ENCODE results near the gene TBX1. TPM values are rescaled to one million over a fixed set of nuclear protein-coding genes. Genes with fewer than 3 reads are reported as not detected.

Gene TBX1
- total RNA-seq, 1 donor from 2014 or later = not detected

- no peak for DNase-seq (ENCODE audit: low spot score)
Observed at GRCh38 chr22:19751497-19752245, 8.9 kb upstream of the TBX1 start.

DNA sequence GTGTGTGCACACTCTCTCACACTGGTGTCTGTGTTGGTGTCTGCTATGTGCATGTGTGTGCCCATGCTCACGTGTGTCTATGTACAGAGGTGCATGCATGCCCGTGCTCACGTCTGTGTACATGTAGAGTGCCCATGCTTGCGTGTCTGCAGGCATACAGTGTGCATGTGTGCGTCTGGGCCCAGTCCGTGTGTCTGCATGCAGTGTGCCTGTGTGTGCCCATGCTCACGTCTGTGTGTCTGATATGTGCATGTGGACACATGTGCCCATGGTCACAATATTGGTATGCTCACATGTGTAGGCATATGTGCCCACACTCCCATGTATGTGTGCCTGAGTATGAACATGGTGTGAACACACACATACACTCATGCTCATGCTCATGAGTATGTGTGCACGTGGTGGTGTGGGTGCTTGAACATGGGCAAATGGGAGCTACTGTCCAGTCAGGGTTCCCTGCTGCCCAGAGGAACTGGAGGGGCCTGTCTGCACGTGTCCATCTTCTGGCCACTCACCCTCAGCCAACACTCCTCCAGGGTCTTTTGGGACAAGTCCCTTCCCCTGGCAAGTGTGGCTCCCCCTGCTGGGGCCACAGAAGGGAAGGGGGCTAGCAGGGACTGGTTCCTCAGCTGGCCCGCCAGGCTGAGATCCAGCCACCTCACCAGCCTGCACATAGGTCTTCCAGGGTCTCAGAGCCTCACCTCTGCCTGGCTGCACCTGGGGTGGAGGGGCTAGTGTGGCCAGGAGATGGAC lies 7.3 kb upstream of the TBX1 start:
- no peak for DNase-seq (ENCODE audit: low spot score)

- DNase-seq (ENCODE audit: low spot score) = no peak
Observed at GRCh38 chr22:19753996-19754700, 6.4 kb upstream of the TBX1 start.

DNA sequence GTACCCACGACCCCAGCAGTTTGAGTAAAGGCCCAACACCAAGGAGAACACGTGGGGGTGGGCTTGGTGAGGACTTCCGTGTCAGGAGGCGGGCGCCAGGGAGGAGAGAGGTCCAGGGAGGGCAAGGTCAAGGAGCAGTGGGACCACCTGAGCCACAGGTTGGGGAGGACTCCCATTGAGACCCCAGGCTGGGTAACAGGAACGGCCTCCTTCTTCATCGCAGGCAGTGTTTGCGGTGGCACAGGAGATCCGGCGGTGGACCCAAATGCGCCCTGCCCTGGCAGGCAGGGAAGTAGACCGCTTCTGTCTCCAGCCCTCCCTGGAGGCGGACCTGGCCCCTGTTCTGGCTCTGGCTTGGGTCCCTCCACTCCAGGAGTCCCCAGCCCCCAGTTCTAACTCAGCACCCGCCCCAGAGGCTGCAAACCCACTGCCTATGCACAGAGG lies 5.9 kb upstream of the TBX1 start:
- DNase-seq (ENCODE audit: low spot score) = no peak

DNA sequence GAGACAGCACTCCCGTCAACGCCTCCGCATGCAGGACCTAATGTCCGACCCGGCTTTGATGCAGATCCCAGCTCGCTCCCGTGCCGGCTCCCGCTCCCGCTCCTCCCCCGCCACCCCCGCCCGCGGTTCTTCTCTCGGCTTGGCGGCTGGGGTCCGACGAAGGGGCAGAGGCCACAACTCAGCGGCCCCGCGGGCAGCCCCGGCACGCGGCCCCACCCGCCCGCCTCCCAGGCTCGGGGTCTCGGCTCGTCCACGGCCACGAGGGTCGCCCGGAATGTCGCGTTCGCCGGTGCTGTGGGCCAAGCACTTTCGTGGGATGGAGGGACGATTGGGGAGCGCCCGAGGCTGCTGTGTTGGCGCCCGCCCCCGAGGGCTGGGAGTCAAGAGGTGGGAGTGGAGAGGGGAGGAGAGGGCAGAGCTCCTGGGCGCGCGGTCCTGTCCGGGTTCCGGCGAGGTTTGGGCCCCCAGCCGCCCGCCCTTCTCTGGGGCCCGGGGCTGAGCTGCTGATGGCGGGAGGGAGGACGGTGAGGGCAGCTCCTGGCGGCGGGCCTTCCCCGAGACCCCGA lies 5.3 kb upstream of the TBX1 start:
- no peak for DNase-seq (ENCODE audit: low spot score)

GRCh38 chr22:19755722-19756287 lies 4.8 kb upstream of the TBX1 start:
- no peak for DNase-seq (ENCODE audit: low spot score)

DNA sequence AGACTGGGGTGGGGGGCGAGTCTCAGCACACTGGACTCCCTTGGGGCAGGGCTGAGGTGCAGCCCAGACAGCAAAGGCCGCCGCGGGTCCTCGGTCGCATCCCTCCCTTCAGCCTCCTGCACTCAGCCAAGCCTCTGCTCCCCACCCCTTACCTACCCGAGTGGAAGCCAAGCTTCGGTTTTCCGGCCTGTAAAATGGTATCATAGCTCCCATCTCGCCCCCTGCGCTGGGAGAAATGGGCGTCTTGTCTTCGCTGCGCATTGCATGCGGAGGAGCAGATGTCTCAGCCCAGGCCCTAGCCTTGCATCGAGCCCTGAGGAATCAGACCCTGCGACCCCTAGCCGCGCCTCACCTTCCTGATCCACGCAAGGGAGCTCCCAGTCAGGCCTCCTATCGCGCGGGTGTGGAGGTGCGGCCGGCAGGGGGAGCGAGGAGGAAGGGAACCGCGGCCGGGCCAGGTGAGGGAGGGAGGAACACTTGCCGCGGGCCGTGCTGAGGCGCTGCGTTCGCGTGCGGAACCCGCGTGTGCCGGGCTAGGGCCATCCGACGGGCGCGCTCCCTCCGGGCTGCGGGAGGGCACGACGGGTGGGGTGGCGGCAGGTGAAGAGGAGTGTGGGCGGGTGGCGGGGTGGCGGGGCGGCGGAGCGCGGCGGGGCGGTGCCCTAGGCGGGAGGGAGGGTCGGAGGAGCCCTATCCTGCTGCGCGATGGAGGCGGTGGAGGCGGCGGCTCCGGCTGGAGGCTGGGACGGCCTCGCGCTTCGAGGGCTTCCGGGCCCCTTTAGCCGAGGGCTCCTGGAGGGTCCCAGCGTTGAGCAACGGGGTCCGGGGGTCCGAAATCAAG lies 4.1 kb upstream of the TBX1 start:
- DNase-seq (ENCODE audit: low spot score) = no peak

DNA sequence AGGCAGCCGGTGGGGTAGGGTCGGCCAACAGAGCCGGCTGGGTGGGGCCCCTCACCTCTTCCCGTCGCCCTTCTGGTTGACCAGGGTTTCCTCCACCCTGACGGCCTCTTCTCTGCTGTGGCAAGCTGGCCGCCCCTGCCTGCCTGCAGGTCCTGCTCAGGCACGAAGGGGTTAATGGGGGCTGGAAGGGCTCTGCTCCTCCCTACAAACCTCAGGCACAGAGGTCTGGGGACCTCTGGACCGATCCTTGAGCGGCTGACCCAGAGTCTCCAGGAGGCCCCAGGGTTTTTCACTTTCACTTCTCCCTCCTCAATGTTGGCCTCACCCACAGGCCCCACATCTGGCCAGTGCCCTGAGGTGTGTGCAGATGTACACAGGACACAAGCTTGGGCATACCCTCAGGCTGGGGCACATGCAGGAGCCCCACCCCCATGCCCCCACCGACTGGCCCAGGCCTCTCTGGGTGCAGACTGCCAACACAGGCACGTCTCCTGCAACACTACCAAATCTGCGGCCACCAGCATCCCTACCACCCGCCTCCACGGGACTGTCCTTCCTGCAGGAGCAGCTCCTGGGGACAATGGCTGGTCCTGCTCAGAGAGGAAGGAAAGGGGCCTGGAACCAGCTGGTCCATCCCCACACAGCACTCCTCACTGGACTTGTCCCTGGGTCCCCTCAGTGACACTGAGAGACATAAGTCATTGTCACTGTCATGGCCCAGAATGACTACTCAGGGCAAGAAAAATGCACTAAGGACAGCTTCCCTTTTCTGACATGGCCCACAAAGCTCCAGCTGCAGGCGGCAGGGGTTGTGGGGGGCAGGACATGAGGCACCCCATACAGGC lies 3.2 kb upstream of the TBX1 start:
- DNase-seq (ENCODE audit: low spot score) = no peak

GRCh38 chr22:19757985-19758895 lies 2.3 kb upstream of the TBX1 start:
- DNase-seq (ENCODE audit: low spot score) = no peak

- DNase-seq (ENCODE audit: low spot score) = no peak
Observed at GRCh38 chr22:19758896-19759426, 1.6 kb upstream of the TBX1 start.

DNA sequence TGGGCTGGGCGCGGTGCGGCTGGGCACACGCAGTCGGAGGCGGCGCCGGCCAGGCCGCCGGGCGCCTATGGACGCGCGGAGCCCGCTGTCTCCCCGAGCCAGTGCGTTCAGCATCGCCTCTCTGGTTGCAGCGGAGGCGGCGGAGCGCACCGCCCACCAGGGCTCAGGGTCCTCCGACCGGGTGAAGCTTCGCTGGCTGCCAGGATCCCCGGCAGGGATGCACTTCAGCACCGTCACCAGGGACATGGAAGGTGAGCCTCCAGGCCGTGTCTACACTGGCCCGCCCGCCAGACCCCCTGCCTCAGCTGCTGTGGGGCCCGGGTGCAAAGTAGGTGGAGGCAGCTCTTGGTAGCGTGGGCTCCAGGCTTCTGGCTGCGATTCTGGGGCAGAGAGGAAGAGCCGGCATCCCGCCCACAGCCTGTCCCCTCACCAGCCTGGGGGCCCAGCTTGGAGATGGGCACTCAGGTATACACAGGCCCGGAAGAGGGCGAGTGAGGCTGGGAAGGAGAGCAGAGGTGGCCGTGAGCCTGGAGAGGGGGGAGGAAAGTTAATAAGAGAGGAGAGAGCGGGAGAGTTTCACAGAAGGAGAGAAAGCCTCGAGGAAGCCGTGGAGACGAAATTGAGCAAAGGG lies 1.0 kb upstream of the TBX1 start:
- DNase-seq (ENCODE audit: low spot score) = no peak

- no peak for DNase-seq (ENCODE audit: low spot score)
Observed at GRCh38 chr22:19760951-19761724, 560 bp downstream of the TBX1 start.

DNA sequence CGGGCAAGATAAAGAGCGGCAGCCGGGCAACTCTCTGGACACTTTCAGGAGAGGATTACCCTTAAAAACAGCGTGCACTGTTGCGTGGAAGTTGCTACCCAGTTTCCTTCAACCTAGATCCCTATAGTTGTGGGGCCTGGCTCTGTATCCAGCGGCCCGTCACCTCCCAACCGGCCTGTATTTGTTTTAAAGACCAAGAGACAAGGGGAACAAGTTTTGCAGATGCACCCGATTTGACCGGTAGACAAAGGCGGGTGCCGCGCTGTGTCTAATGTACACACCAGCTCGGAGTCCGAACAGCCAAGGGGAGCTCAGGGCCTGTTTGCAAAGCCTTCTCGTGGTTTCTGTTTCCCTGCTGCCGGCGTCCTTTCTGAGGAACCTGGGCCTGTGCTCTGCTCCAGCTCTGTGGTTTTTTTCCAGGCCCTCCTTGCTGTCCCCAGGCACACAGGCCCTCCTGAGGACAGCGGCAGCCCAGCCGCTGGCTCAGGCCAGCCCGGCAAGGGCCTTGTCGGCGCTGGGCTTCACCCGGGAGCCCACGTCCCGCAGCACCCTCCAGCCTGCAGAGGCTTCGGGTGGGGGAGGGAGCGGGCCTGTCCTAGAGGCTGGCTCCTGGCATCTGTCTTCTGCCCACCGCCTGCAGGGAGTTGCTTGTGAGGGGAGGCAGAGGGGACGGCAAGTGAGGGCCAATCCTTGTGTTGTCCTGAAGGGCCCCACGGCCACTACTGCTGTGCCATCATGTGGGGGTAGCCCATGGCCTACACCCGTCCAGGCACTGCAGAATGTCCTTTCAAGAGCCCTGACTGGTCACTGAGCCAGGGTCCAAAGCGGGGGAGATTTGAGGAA lies 1.4 kb downstream of the TBX1 start:
- DNase-seq (ENCODE audit: low spot score) = no peak

DNA sequence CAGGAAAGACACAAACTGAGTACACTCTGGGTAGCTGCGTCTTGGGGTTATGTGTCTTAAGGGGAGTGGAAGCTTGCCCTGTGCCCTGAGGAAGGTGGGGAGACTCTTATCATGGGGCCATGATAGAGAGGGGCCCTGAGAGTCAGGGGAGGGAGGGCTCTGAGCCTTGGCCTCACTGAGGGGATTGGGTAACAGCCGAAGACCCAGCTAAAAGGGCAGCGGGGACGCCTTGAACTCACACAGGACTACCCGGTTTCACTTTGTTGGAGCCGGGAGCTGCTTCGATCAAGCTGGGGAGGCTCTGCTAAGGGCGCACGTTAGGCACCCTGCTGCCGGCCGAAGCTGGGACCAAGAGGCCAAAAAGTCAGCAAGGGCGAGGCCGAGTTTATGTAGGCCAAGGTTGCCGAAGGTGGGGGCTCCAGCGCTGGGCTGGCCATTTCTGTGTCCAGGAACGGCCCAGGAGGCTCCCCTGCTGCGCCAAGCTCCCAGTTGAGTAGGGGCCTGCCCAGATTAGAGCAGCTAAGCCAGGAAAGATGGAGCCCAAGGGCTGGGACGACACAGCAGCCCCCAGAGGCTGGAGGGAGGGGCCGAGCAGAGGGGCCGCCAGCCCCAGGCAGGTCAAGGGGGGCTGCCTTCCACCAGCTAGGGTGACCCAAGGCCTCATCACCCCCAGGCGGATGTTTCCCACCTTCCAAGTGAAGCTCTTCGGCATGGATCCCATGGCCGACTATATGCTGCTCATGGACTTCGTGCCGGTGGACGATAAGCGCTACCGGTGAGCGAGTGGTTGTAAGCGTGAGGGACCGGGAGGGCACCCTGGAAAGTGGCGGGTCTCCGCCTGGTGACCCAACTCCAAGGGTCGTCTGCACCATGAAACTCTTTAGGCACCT lies 2.2 kb downstream of the TBX1 start:
- DNase-seq (ENCODE audit: low spot score) = no peak

All from umbilical cord (tissue), 2 donors.